ENCODE results near the gene SPECC1. TPM values are rescaled to one million over a fixed set of nuclear protein-coding genes. Genes with fewer than 3 reads are reported as not detected.
"Not testable (repeated sequence)": the region's sequence is repeated elsewhere in the genome, so short reads cannot be mapped to it uniquely, and the experiment has no call there.

Gene SPECC1
- total RNA-seq, 1 donor from 2014 or later, result 26.9 TPM

- H3K9me3 ChIP-seq, result no peaks in the 10 kb centered on the region
- DNase-seq, result no peak
- intact Hi-C loops (cut with DNase I), result no loop called here
Measured at GRCh38 chr17:20159406-20160069, 150.4 kb downstream of the SPECC1 start.

DNA sequence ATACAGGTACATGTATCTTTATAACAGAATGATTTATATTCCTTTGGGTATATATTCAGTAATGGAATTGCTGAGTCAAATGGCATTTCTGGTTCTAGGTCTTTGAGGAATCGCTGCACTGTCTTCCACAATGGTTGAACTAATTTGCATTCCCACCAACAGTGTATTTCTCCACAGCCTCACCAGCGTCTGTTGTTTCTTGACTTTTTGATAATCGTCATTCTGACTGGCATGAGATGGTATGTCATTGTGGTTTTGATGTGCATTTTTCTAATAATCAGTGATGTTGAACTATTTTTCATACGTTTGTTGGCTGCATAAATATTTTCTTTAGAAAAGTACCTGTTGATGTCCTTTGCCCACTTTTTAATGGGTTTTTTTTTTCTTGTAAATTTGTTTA, 156.4 kb downstream of the SPECC1 start:
- H3K4me3 ChIP-seq; H3K9me3 ChIP-seq; H3K27ac ChIP-seq; DNase-seq; H3K27me3 ChIP-seq (ENCODE audit: low read depth); ATAC-seq; intact Hi-C loops (cut with DNase I); H3K4me1 ChIP-seq; H3K36me3 ChIP-seq: not testable (repeated sequence)

More at GRCh38 chr17:20159406-20160069, 150.4 kb downstream of the SPECC1 start:
- TF ChIP-seq CTCF (IDR thresholded peaks at IDR 0.05), result no peak
- H3K27me3 ChIP-seq (ENCODE audit: low read depth), result no peaks in the 10 kb centered on the region
- no peak overlapping the region for H3K4me3 ChIP-seq
- peaks cover 12% of the 10 kb centered on the region for H3K4me1 ChIP-seq
- H3K27ac ChIP-seq, result no peak overlapping the region
- H3K36me3 ChIP-seq, result no peaks in the 10 kb centered on the region
- ATAC-seq, result no peak

GRCh38 chr17:20170085-20170484, 160.9 kb downstream of the SPECC1 start:
- H3K27me3 ChIP-seq (ENCODE audit: low read depth), result no peaks in the 10 kb centered on the region
- no peak overlapping the region for H3K27ac ChIP-seq
- no peaks in the 10 kb centered on the region for H3K4me1 ChIP-seq
- H3K9me3 ChIP-seq, result no peaks in the 10 kb centered on the region
- no peak for ATAC-seq
- H3K36me3 ChIP-seq, result no peaks in the 10 kb centered on the region
- no peak for DNase-seq
- H3K4me3 ChIP-seq, result no peak overlapping the region
- TF ChIP-seq CTCF (IDR thresholded peaks at IDR 0.05), result no peak
- intact Hi-C loops (cut with DNase I), result no loop called here

DNA sequence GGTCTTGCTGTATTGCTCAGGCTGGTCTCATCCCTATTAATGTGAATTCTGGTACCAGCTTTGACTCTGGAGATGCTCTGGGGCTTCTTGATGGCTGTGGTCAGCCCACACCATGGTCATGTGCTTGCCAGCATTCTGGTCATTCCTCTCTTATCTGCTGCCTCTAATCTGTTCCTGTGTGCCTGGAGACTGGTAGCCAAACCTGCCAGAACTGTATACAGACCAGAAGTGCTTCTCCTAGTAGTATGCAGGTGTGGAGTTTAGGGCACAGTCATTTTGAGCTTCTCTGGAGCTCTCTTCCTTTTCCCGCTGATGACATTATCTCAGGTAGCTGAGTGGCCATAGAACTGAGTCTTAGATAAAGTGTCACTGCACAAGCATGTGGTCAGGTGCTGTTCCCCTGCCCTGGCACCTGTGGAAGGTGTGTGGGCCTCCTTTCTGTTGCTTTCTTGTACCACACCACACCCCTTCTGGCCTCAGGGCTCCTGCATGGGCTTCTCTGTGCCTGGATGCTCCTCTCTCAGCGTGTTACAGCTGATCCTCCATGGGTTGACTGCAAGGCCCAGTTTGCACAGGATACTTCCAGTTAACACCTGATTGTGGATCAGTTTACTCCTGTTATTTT, 162.7 kb downstream of the SPECC1 start:
- H3K4me1 ChIP-seq, result no peaks in the 10 kb centered on the region
- no peaks in the 10 kb centered on the region for H3K9me3 ChIP-seq
- H3K27ac ChIP-seq, result no peak overlapping the region
- H3K36me3 ChIP-seq, result no peaks in the 10 kb centered on the region
- DNase-seq (no peak), ATAC-seq (peak; percentile 84)
- H3K4me3 ChIP-seq, result no peak overlapping the region
- TF ChIP-seq CTCF (IDR thresholded peaks at IDR 0.05), result no peak
- no peaks in the 10 kb centered on the region for H3K27me3 ChIP-seq (ENCODE audit: low read depth)
- intact Hi-C loops (cut with DNase I), result no loop called here

- no peaks in the 10 kb centered on the region for H3K36me3 ChIP-seq
- no peaks in the 10 kb centered on the region for H3K4me1 ChIP-seq
- H3K4me3 ChIP-seq, result no peak overlapping the region
- no peaks in the 10 kb centered on the region for H3K27me3 ChIP-seq (ENCODE audit: low read depth)
- TF ChIP-seq CTCF (IDR thresholded peaks at IDR 0.05), result no peak
- no peak overlapping the region for H3K27ac ChIP-seq
- intact Hi-C loops (cut with DNase I), result no loop called here
- ATAC-seq (no peak), DNase-seq (no peak)
- H3K9me3 ChIP-seq, result no peaks in the 10 kb centered on the region
Measured at GRCh38 chr17:20172376-20172775, 163.2 kb downstream of the SPECC1 start.

- no peaks in the 10 kb centered on the region for H3K9me3 ChIP-seq
- TF ChIP-seq CTCF (IDR thresholded peaks at IDR 0.05), result no peak
- intact Hi-C loops (cut with DNase I), result no loop called here
- H3K27ac ChIP-seq, result no peak overlapping the region
- DNase-seq (no peak), ATAC-seq (no peak)
- no peak overlapping the region for H3K4me3 ChIP-seq
- H3K27me3 ChIP-seq (ENCODE audit: low read depth), result no peaks in the 10 kb centered on the region
- no peaks in the 10 kb centered on the region for H3K4me1 ChIP-seq
- H3K36me3 ChIP-seq, result no peaks in the 10 kb centered on the region
Measured at GRCh38 chr17:20173091-20173490, 163.9 kb downstream of the SPECC1 start.

Data from lower lobe of right lung (tissue), 2 donors.